Measurements from ENCODE around the gene ADGRL2.

GRCh38 chr1:81878538-81878937 is 77.8 kb downstream of the ADGRL2 start:
- TF ChIP-seq EZH2 (IDR thresholded peaks at IDR 0.05; ENCODE audit: borderline replicate concordance) (no peak), CTCF (IDR thresholded peaks at IDR 0.05; ENCODE audit: poor library complexity) (no peak)
